Pulmonary artery endothelial cell (primary cell): Measurements from ENCODE around the gene ADCY1. TPM values are rescaled to one million over a fixed set of nuclear protein-coding genes. Genes with fewer than 3 reads are reported as not detected.

ENCODE experiments used
- DNase-seq: peaks from one replicate; pipeline ENCODE4 v3.0.0-alpha.2; 2011; ENCODE audit warnings: low read depth, low spot score
- total RNA-seq: library from RNA; depleted of rRNA; stranded (reverse); fragments of >200 nt; gene quantifications from 2 replicates; pipeline ENCODE4 v1.2.3, GENCODE V29; 2014

ADCY1 gene
- total RNA-seq, 1 donor from 2014 or later, result 0.26 TPM

- no peak for DNase-seq
These were observed 76.5 kb downstream of the ADCY1 start for GRCh38 chr7:45650404-45651394.

- DNase-seq, result no peak
These were observed 77.4 kb downstream of the ADCY1 start for GRCh38 chr7:45651540-45651939.

GRCh38 chr7:45652630-45653029, 78.5 kb downstream of the ADCY1 start:
- DNase-seq, result no peak

GRCh38 chr7:45653209-45653907, 79.2 kb downstream of the ADCY1 start:
- DNase-seq, result no peak

GRCh38 chr7:45654341-45654740, 80.2 kb downstream of the ADCY1 start:
- DNase-seq, result no peak

GRCh38 chr7:45655539-45655938, 81.4 kb downstream of the ADCY1 start:
- DNase-seq, result no peak

GRCh38 chr7:45656431-45656830, 82.3 kb downstream of the ADCY1 start:
- no peak for DNase-seq

- no peak for DNase-seq
These were observed 83.1 kb downstream of the ADCY1 start for GRCh38 chr7:45657136-45657889.

DNA sequence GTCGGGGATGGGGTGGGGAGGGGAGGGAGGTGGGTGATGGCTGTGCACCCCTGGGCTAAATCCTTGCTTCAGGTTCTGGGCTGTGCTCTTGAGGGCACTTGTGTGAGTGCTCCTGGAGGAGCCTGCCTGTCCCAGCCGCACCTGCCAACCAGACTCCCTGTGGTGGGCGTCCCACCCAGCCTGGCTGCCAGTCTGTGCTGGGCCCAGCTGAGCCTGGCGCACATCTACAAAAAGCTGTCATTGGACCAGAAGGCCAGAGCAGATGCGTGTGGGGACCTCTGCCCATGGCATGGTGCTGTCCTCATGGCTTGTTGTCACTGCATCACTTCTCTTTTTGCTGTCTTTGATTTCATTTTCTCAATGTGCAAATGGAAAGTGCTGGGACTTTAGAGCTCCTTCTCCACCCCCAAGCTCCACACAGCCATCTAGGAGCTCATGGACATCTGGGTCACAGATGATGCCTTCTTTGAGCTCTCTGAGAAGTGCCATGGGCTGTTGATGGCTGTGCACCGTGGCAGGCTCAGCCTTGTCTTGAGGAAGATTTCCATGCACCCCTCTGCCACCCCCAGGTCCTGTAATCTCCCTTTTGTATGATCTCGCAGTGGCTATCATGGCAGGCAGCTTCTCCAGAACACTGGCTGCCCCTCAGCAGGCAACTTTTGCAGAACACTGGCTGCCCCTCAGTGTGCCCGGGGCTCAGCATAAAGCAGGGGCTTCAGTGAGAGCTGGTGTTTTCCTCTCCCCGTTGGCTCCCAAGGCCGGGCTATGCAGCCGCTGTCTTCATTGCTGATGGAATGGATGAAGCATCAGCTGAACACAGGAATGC, 83.9 kb downstream of the ADCY1 start:
- DNase-seq, result no peak

GRCh38 chr7:45658716-45659495, 84.7 kb downstream of the ADCY1 start:
- DNase-seq, result no peak

GRCh38 chr7:45659496-45660139, 85.5 kb downstream of the ADCY1 start:
- DNase-seq, result no peak

DNA sequence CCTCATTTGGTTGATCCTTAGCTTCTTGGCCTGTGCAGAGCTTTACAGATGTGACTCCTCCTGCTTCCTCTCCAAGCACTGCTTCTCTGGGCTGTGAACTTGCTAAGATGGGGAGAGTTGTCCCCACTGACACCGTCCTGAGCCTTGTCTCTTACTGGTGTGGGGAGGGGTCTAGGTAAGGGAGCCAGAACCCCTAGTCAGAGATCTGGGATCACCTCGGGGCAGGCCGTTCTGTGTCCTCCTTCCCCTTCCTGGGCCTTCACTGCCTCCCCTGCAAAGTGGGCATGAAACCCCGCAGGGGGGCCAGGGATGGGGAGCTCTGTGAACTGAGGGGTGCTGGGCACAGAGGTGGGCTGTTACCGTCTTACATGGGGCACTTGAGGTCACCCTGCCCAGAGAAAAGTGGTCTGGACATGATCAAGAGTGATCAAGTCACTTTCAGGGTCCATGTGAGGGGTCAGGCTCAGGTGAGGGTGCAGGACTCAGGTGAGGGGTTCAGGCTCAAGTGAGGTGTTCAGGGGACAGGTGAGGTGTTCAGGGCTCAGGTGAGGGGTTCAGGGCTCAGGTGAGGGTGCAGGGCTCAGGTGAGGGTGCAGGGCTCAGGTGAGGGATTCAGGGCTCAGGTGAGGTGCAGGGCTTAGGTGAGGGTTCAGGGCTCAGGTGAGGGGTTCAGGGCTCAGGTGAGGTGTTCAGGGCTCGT, 86.2 kb downstream of the ADCY1 start:
- DNase-seq, result no peak

DNA sequence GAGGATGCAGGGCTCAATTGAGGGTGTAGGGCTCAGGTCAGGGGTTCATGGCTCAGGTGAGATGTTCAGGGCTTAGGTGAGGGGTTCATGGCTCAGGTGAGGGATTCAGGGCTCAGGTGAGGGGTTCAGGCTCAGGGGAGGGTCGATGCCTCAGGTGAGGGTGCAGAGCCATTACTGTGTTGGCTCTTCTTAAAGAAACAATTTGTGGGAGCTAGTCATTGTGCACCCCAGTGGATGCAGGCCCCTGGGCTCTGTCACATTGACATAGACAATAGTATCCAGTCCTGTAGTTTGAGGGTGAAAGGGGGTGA, 86.7 kb downstream of the ADCY1 start:
- DNase-seq, result no peak

GRCh38 chr7:45661302-45661995, 87.3 kb downstream of the ADCY1 start:
- DNase-seq, result no peak

DNA sequence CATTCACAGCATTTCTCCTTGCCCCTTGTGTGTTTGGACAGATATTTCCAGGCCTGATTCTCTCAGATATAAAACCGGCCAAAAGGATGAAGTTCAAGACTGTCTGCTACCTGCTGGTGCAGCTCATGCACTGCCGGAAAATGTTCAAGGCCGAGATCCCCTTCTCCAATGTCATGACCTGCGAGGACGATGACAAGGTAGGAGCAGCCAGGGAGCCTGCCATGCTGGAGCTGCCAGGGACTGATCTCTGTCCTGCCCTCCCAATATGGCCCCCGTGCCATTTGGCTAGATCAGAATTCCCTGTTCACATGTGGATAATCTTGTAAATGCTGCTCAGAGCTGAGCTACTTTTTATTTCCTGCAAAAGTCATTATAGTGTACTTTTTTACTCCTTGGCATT, 87.8 kb downstream of the ADCY1 start:
- DNase-seq, result no peak

DNA sequence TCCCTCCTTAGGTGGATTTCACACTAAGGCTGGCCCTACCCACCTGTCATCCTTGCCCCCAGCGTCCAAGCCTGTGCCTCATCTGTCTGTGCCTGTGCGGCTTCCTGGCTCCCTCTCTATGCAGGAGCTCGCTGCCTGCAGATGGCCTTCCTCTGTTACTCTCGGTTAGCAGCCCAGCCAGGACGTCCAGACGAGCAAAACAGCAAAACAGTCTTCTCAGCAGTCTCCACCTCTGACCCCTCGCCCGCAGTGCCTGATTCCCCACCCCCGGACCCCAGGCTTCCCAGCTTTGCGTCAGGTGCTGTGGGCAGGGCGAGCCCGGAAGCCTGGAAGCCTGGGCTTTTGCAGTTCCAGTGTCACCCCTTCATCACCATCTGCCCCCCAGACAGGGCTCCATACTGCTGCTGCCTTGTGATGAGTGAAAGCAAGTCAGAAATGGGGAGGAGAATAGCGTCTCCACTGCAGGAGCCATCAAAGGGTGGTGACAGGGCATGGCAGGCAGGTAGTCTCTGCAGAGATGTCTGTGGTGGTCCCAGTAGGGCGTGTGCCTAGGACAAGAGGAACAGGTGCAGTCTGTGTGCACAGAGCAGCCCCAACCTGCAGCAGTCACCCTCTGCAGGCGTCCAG, 88.5 kb downstream of the ADCY1 start:
- DNase-seq, result no peak

- no peak for DNase-seq
These were observed 89.2 kb downstream of the ADCY1 start for GRCh38 chr7:45663167-45663921.
